IMR-90 (cell line): Measurements from ENCODE around the gene SLCO3A1. TPM values are rescaled to one million over a fixed set of nuclear protein-coding genes. Genes with fewer than 3 reads are reported as not detected.

Experiments used
- ATAC-seq: fragments of 200-7000 bp; cut with Tn5 transposase; 2 replicates; pipeline ENCODE4 v1.9.1; 2020; ENCODE audit warnings: low read depth, mild to moderate bottlenecking, moderate library complexity
- BruUV-seq: library from RNA; stranded (reverse); fragments of 400-500 nt; replicated peaks from 2 replicates; lab custom pipeline; 2021; lab: Mats Ljungman, UMichigan
- CTCF ChIA-PET: fragments of 300-600 bp; formaldehyde crosslinking; extraction: SDS; loops from one replicate; lab custom pipeline; 2021; ENCODE audit warnings: antibody characterized with exemption; lab: Yijun Ruan, JAX
- POLR2A ChIA-PET: fragments of 300-600 bp; sonication (Branson Sonifier 250); formaldehyde crosslinking; loops from one replicate; lab custom pipeline; 2022; ENCODE audit warnings: antibody characterized with exemption; ENCODE audit not compliant: unreplicated experiment; lab: Charles Lee
- DNase-seq: peaks from one replicate; pipeline ENCODE4 v3.0.0; 2013
- H2AFZ ChIP-seq: replicated peaks from 2 replicates; pipeline ENCODE3; 2013; ENCODE audit warnings: low read length, mild to moderate bottlenecking; ENCODE audit not compliant: poor library complexity
- H2AK5ac ChIP-seq: 2 replicates; pipeline ENCODE4 v1.6.1; 2013; ENCODE audit warnings: low read depth, low read length, inconsistent platforms
- H2AK9ac ChIP-seq: replicated peaks from 2 replicates; pipeline ENCODE3; 2013; ENCODE audit warnings: mild to moderate bottlenecking, low read depth, low read length, moderate library complexity; ENCODE audit not compliant: poor library complexity
- H2BK120ac ChIP-seq: 2 replicates; pipeline ENCODE4 v1.6.1; 2013; ENCODE audit warnings: low read depth, low read length, inconsistent platforms
- H2BK15ac ChIP-seq: 3 replicates; pipeline ENCODE4 v1.6.1; 2013; ENCODE audit warnings: low read depth, low read length, inconsistent platforms
- H2BK20ac ChIP-seq: 2 replicates; pipeline ENCODE4 v1.6.1; 2013; ENCODE audit warnings: low read depth, mild to moderate bottlenecking, inconsistent platforms, low read length, moderate library complexity
- H2BK5ac ChIP-seq: 2 replicates; pipeline ENCODE4 v1.6.1; 2013; ENCODE audit warnings: mild to moderate bottlenecking, low read depth, low read length, inconsistent platforms; ENCODE audit not compliant: poor library complexity, severe bottlenecking
- H3K14ac ChIP-seq: replicated peaks from 2 replicates; pipeline ENCODE4 v1.6.1; 2013; ENCODE audit warnings: low read depth, low read length, inconsistent platforms
- H3K18ac ChIP-seq: 2 replicates; pipeline ENCODE4 v1.6.1; 2013; ENCODE audit warnings: low read depth, low read length, control low read depth
- H3K23ac ChIP-seq: 2 replicates; pipeline ENCODE4 v1.6.1; 2013; ENCODE audit warnings: low read depth, low read length, inconsistent platforms
- H3K27ac ChIP-seq: 2 replicates; pipeline ENCODE4 v1.5.1; 2013; ENCODE audit warnings: mild to moderate bottlenecking, control low read depth, low read length; ENCODE audit not compliant: insufficient read depth
- H3K27me3 ChIP-seq: 2 replicates; pipeline ENCODE4 v1.6.1; 2013; ENCODE audit warnings: low read length; ENCODE audit not compliant: control insufficient read depth, insufficient read depth
- H3K36me3 ChIP-seq: 2 replicates; pipeline ENCODE4 v1.6.1; 2013; ENCODE audit warnings: low read length, mixed read lengths; ENCODE audit not compliant: control insufficient read depth, insufficient read depth
- H3K4ac ChIP-seq: 2 replicates; pipeline ENCODE4 v1.6.1; 2013; ENCODE audit warnings: low read depth, low read length, inconsistent platforms
- H3K4me1 ChIP-seq: 2 replicates; pipeline ENCODE4 v1.6.1; 2013; ENCODE audit warnings: low read length, mixed read lengths; ENCODE audit not compliant: control insufficient read depth, insufficient read depth
- H3K4me2 ChIP-seq: 2 replicates; pipeline ENCODE4 v1.6.1; 2013; ENCODE audit warnings: low read depth, mild to moderate bottlenecking, control low read depth, low read length, moderate library complexity
- H3K4me3 ChIP-seq: 2 replicates; pipeline ENCODE4 v1.5.1; 2013; ENCODE audit warnings: low read depth, mild to moderate bottlenecking, control low read depth, low read length, moderate library complexity; ENCODE audit not compliant: insufficient read depth
- H3K56ac ChIP-seq: 2 replicates; pipeline ENCODE4 v1.6.1; 2013; ENCODE audit warnings: low read length, inconsistent platforms; ENCODE audit not compliant: insufficient read depth; ENCODE audit errors: extremely low read depth
- H3K79me1 ChIP-seq, 2 experiments: 2 replicates each; pipeline ENCODE4 v1.6.1; 2013; ENCODE audit warnings: low read length in 2 of 2, inconsistent platforms in 1 of 2, low read depth in 1 of 2
- H3K9ac ChIP-seq: 2 replicates; pipeline ENCODE4 v1.6.1; 2013; ENCODE audit warnings: low read depth, low read length, control low read depth
- H3K9me1 ChIP-seq: 2 replicates; pipeline ENCODE4 v1.6.1; 2013; ENCODE audit warnings: low read length, inconsistent platforms; ENCODE audit not compliant: insufficient read depth
- H3K9me3 ChIP-seq: 2 replicates; pipeline ENCODE4 v1.6.1; 2013; ENCODE audit warnings: low read length; ENCODE audit not compliant: control insufficient read depth, insufficient read depth
- H4K20me1 ChIP-seq: 2 replicates; pipeline ENCODE4 v1.6.1; 2013; ENCODE audit warnings: low read length, inconsistent platforms; ENCODE audit not compliant: insufficient read depth
- H4K5ac ChIP-seq: 2 replicates; pipeline ENCODE4 v1.6.1; 2013; ENCODE audit warnings: mild to moderate bottlenecking, low read depth, low read length, control low read depth
- H4K8ac ChIP-seq, 2 experiments: 2 replicates each; pipeline ENCODE4 v1.6.1; 2013; ENCODE audit warnings: low read depth in 2 of 2, low read length in 2 of 2, control low read depth in 1 of 2, inconsistent platforms in 1 of 2
- H4K91ac ChIP-seq: 2 replicates; pipeline ENCODE4 v1.6.1; 2013; ENCODE audit warnings: low read depth, low read length, inconsistent platforms; ENCODE audit not compliant: insufficient read depth
- BHLHE40 ChIP-seq: fragments of 150-350 bp; IDR thresholded peaks from 2 replicates; pipeline ENCODE4 v1.6.1; 2016; ENCODE audit warnings: mild to moderate bottlenecking, low read depth, low read length
- CEBPB ChIP-seq: IDR thresholded peaks from 2 replicates; pipeline ENCODE4 v1.6.1; 2012; ENCODE audit warnings: low read depth, low read length, improper control_type of control experiment
- CHD1 ChIP-seq: IDR thresholded peaks from 2 replicates; pipeline ENCODE4 v1.6.1; 2012; ENCODE audit warnings: low read depth, low read length, improper control_type of control experiment
- FOS ChIP-seq: fragments of 150-350 bp; IDR thresholded peaks from 2 replicates; pipeline ENCODE4 v1.6.1; 2016; ENCODE audit warnings: low read depth, low read length
- MAFK ChIP-seq: IDR thresholded peaks from 2 replicates; pipeline ENCODE4 v1.6.1; 2012; ENCODE audit warnings: low read depth, low read length, improper control_type of control experiment
- MAZ ChIP-seq: IDR thresholded peaks from 2 replicates; pipeline ENCODE4 v1.6.1; 2012; ENCODE audit warnings: low read depth, mild to moderate bottlenecking, low read length, improper control_type of control experiment, moderate library complexity, borderline replicate concordance
- MXI1 ChIP-seq: IDR thresholded peaks from 2 replicates; pipeline ENCODE4 v1.6.1; 2012; ENCODE audit warnings: low read depth, mild to moderate bottlenecking, low read length, moderate library complexity, borderline replicate concordance
- NFE2L2 ChIP-seq: fragments of 150-350 bp; IDR thresholded peaks from 2 replicates; pipeline ENCODE4 v1.6.1; 2016; ENCODE audit warnings: low read depth, mild to moderate bottlenecking, low read length
- POLR2A ChIP-seq: IDR thresholded peaks from 2 replicates; pipeline ENCODE4 v1.6.1; 2012; ENCODE audit warnings: mild to moderate bottlenecking, low read depth, low read length
- RAD21 ChIP-seq: IDR thresholded peaks from 2 replicates; pipeline ENCODE4 v1.6.1; 2012; ENCODE audit warnings: low read length, improper control_type of control experiment
- RCOR1 ChIP-seq: IDR thresholded peaks from 2 replicates; pipeline ENCODE4 v1.6.1; 2012; ENCODE audit warnings: mild to moderate bottlenecking, low read length, improper control_type of control experiment; ENCODE audit not compliant: insufficient replicate concordance
- RFX5 ChIP-seq: IDR thresholded peaks from 2 replicates; pipeline ENCODE4 v1.8.0; 2012; ENCODE audit warnings: low read depth, mild to moderate bottlenecking, low read length, moderate library complexity
- SMC3 ChIP-seq: fragments of 150-350 bp; IDR thresholded peaks from 2 replicates; pipeline ENCODE4 v1.6.1; 2016; ENCODE audit warnings: low read depth, mild to moderate bottlenecking, antibody characterized with exemption, low read length, moderate library complexity
- WGBS, 2 experiments: methylation state at CpG; one replicate each; pipeline versions ENCODE4 v1.1.5 to v1.1.7; 2013; ENCODE audit warnings: missing lambda C conversion rate in 2 of 2; ENCODE audit not compliant: insufficient read length in 1 of 2; ENCODE audit errors: extremely low coverage in 2 of 2; 5-methylcytosine and 5-hydroxymethylcytosine counted together
- dilution Hi-C: fragments of 300-500 bp; cut with HindIII; formaldehyde crosslinking; loops from one replicate; pipeline ENCODE4 v1.14.3; 2018; ENCODE audit warnings: low sequenced_read_pairs; ENCODE audit not compliant: unreplicated experiment
- in situ Hi-C: fragments of 300-500 bp; cut with MboI; formaldehyde crosslinking; loops from 3 replicates; pipeline ENCODE4 v1.14.3; 2019; ENCODE audit warnings: low sequenced_read_pairs, inconsistent platforms, mixed read lengths
- intact Hi-C: fragments of 100-400 bp; cut with micrococcal nuclease; formaldehyde crosslinking; loops from 2 replicates; pipeline ENCODE4 v1.10.0; 2022
- polyA plus RNA-seq, 3 experiments: library from polyadenylated mRNA; depleted of rRNA; stranded (reverse); fragments of >200 nt; gene quantifications; 2 replicates each; pipeline ENCODE4 v1.2.3, GENCODE V29; 2012; ENCODE audit warnings: low replicate concordance in 1 of 3
- total RNA-seq: library from RNA; depleted of rRNA; stranded (reverse); fragments of >200 nt; gene quantifications from 2 replicates; pipeline ENCODE4 v1.2.3, GENCODE V29; 2012
- TF ChIP-seq, protein P1 (sequence below): fragments of 150-350 bp; IDR thresholded peaks from 2 replicates; pipeline ENCODE4 v1.6.1; 2017; ENCODE audit warnings: mild to moderate bottlenecking, antibody characterized with exemption, low read length, low read depth
- TF ChIP-seq, protein P2 (sequence below): conservative IDR thresholded peaks from 2 replicates; pipeline ENCODE4 v1.5.1; 2012; ENCODE audit warnings: mild to moderate bottlenecking, low read depth, low read length, improper control_type of control experiment
- TF ChIP-seq, protein P3 (sequence below): fragments of 150-350 bp; IDR thresholded peaks from 2 replicates; pipeline ENCODE4 v1.6.1; 2016; ENCODE audit warnings: low read depth, mild to moderate bottlenecking, low read length, moderate library complexity, borderline replicate concordance

SLCO3A1 gene
- total and polyA plus RNA-seq, 2 of the 4 experiments (the other 2 are of a cell fraction): 4.7 to 8.1 TPM

DNA sequence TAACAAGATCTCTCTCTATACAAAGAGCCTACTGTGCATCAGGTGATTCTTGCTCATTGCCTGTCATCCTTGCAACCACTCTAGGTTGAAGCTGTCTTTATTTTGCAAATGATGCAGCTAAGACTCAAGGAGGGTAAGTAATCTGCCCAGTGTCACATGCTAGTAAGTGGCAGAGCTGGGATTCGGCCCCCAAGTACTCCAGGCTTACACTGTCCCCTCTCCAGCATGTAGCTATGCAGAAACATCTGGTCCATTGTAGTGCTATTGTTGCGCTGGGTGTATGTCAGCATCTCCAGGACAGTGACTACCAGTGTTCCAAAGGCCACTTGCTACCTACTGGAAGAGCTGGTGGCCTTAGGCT, 248.9 kb downstream of the SLCO3A1 start:
- H2BK120ac ChIP-seq: no peak overlapping the region
- H3K14ac ChIP-seq: no peak overlapping the region
- no peak overlapping the region for H3K4me2 ChIP-seq
- no peak overlapping the region for H3K4me3 ChIP-seq
- no peaks in the 10 kb centered on the region for H3K79me1 ChIP-seq
- H4K5ac ChIP-seq: no peak overlapping the region
- H3K9me3 ChIP-seq: no peaks in the 10 kb centered on the region
- no peak overlapping the region for H3K56ac ChIP-seq
- no peak overlapping the region for H2AK5ac ChIP-seq
- dilution Hi-C loops (no loop called here), intact Hi-C loops (no loop called here), in situ Hi-C loops (no loop called here)
- H2AFZ ChIP-seq: no peak overlapping the region
- no peak overlapping the region for H3K9ac ChIP-seq
- H2BK15ac ChIP-seq: no peak overlapping the region
- H3K18ac ChIP-seq: no peak overlapping the region
- no peaks in the 10 kb centered on the region for H4K20me1 ChIP-seq
- H2BK20ac ChIP-seq: no peak overlapping the region
- no peak overlapping the region for H2BK5ac ChIP-seq
- no peak overlapping the region for H4K8ac ChIP-seq
- no TSS peak for BruUV-seq
- ChIA-PET POLR2A (no interaction called here), CTCF (interaction anchor here (0.6 to 0.9 kb wide), 2 partner anchors 8 to 611 kb away, joined by 3 read pairs; no protein-coding TSS in a partner anchor)
- no peaks in the 10 kb centered on the region for H3K9me1 ChIP-seq
- no peak overlapping the region for H3K23ac ChIP-seq
- no peaks in the 10 kb centered on the region for H3K36me3 ChIP-seq
- H3K4ac ChIP-seq: no peak overlapping the region
- DNase-seq (no peak), ATAC-seq (no peak)
- no peak overlapping the region for H2AK9ac ChIP-seq
- no peak overlapping the region for H4K91ac ChIP-seq
- WGBS, 2 experiments: 100% methylated on average over 1 of the region's 2 CpGs; no CpG with 5 or more reads in 1 of the 2 experiments
- no peak overlapping the region for H3K27ac ChIP-seq
- no peaks in the 10 kb centered on the region for H3K27me3 ChIP-seq
- TF ChIP-seq POLR2A (no peak), MAZ (no peak), MXI1 (no peak), MAFK (no peak), RAD21 (no peak), SMC3 (no peak), RFX5 (no peak), CHD1 (no peak), FOS (no peak), NFE2L2 (no peak), RCOR1 (no peak), BHLHE40 (no peak), CEBPB (no peak)
- TF ChIP-seq, protein P1, sequence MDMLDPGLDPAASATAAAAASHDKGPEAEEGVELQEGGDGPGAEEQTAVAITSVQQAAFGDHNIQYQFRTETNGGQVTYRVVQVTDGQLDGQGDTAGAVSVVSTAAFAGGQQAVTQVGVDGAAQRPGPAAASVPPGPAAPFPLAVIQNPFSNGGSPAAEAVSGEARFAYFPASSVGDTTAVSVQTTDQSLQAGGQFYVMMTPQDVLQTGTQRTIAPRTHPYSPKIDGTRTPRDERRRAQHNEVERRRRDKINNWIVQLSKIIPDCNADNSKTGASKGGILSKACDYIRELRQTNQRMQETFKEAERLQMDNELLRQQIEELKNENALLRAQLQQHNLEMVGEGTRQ: no peak
- TF ChIP-seq, protein P2, sequence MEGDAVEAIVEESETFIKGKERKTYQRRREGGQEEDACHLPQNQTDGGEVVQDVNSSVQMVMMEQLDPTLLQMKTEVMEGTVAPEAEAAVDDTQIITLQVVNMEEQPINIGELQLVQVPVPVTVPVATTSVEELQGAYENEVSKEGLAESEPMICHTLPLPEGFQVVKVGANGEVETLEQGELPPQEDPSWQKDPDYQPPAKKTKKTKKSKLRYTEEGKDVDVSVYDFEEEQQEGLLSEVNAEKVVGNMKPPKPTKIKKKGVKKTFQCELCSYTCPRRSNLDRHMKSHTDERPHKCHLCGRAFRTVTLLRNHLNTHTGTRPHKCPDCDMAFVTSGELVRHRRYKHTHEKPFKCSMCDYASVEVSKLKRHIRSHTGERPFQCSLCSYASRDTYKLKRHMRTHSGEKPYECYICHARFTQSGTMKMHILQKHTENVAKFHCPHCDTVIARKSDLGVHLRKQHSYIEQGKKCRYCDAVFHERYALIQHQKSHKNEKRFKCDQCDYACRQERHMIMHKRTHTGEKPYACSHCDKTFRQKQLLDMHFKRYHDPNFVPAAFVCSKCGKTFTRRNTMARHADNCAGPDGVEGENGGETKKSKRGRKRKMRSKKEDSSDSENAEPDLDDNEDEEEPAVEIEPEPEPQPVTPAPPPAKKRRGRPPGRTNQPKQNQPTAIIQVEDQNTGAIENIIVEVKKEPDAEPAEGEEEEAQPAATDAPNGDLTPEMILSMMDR: no peak
- TF ChIP-seq, protein P3, sequence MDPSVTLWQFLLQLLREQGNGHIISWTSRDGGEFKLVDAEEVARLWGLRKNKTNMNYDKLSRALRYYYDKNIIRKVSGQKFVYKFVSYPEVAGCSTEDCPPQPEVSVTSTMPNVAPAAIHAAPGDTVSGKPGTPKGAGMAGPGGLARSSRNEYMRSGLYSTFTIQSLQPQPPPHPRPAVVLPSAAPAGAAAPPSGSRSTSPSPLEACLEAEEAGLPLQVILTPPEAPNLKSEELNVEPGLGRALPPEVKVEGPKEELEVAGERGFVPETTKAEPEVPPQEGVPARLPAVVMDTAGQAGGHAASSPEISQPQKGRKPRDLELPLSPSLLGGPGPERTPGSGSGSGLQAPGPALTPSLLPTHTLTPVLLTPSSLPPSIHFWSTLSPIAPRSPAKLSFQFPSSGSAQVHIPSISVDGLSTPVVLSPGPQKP: no peak
- no peaks in the 10 kb centered on the region for H3K4me1 ChIP-seq
